Measurements from ENCODE around the gene ZNF506. TPM values are rescaled to one million over a fixed set of nuclear protein-coding genes. Genes with fewer than 3 reads are reported as not detected.

The ZNF506 gene
- polyA plus RNA-seq, 1 of the 3 experiments (the other 2 are of a cell fraction), result 4.1 TPM

DNA sequence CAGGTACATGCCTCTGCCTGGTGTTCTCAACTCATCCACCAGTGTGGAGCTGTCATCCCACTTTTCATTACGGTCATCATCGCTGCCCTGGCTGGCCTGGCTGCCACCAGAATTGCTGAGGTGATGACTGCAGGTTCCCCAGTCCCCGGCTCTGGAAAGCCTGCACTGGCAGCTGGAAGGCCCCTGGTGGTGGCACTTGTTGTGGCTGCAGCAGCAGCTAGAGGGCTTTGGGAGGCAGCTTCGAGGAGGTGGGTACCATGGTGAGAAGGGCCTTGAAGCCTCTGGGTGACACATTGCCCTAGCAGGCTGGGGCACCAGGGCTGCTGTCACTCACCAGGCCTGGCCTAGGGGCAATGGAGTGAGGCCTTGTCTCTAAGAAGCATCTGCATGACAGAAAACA, 63.4 kb downstream of the ZNF506 start (continued):
- no peak for TF ChIP-seq SIN3A (IDR thresholded peaks at IDR 0.05; ENCODE audit: borderline replicate concordance, low read depth, low read length)

DNA sequence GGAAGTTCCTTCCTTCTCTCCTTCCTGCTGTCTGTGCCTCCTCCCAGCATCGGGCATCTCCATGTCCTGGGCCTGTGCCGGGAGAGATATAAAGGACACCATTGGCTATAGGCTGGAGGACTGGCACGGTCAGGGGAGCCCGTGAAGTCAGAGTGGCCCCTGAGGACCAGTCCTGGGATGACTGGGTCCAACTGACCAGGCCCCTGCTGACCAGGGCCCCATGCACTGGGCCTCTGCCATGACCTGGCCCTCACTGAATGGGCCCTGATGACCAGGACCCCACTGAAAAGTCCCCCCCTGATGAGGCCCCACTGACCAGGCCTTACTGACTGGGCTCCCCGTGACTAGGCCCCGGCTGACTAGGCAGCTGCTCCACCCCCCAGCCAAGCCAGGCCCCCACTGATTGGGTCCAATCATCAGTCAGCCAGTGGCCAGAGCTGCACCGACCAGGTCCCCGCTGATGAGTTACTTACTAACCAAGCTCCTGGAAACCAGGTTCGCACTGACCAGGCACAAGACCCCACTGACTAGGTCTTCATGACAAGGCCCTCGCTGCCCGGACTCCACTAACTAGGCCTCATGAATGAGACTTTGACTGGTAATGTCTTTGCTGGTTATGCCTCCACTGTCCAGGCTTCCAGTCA, 68.7 kb downstream of the ZNF506 start:
- Histone ChIP-seq H3K9me3 (no peaks in the 10 kb centered on the region), H3K79me2 (ENCODE audit: insufficient read depth) (no peaks in the 10 kb centered on the region), H4K20me1 (ENCODE audit: insufficient read depth) (no peaks in the 10 kb centered on the region), H3K27me3 (ENCODE audit: insufficient read depth) (no peaks in the 10 kb centered on the region), H3K9me2 (no peaks in the 10 kb centered on the region), H3K36me3 (replicated peaks in 1 of 2; ENCODE audit: control insufficient read depth in 1 of 2, insufficient read depth in 2 of 2, low read length in 1 of 2) (no peaks in the 10 kb centered on the region), H3F3A (replicated peaks; ENCODE audit: insufficient read depth) (no peaks in the 10 kb centered on the region), H3K9ac (no peak overlapping the region), H3K4me1 (ENCODE audit: control insufficient read depth in 1 of 2, insufficient read depth in 2 of 2, low read depth in 1 of 2, low read length in 1 of 2) (no peaks in the 10 kb centered on the region), H3K27ac (ENCODE audit: low read depth in 2 of 2, low read length in 1 of 2) (no peak overlapping the region), H2AFZ (ENCODE audit: low read depth) (no peak overlapping the region), H3K4me2 (no peak overlapping the region), H3K4me3 (ENCODE audit: low read depth in 2 of 2, low read length in 1 of 2) (no peak overlapping the region)
- ChIA-PET POLR2A (no interaction called here), CTCF (no interaction called here)
- DNase-seq, result peak; percentile 18
- TF ChIP-seq, protein P1, sequence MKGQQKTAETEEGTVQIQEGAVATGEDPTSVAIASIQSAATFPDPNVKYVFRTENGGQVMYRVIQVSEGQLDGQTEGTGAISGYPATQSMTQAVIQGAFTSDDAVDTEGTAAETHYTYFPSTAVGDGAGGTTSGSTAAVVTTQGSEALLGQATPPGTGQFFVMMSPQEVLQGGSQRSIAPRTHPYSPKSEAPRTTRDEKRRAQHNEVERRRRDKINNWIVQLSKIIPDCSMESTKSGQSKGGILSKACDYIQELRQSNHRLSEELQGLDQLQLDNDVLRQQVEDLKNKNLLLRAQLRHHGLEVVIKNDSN (IDR thresholded peaks at IDR 0.05; ENCODE audit: borderline replicate concordance, low read depth), result no peak
- TF ChIP-seq SIN3A (IDR thresholded peaks at IDR 0.05; ENCODE audit: borderline replicate concordance, low read depth, low read length), result no peak
- TF ChIP-seq RAD21 (IDR thresholded peaks at IDR 0.05; ENCODE audit: low read length), result no peak
- no peak for TF ChIP-seq GABPA (IDR thresholded peaks at IDR 0.05; ENCODE audit: low read depth)
- TF ChIP-seq EP300 (IDR thresholded peaks at IDR 0.05; ENCODE audit: borderline replicate concordance in 1 of 2, low read depth in 1 of 2, low read length in 1 of 2), result no peak
- TF ChIP-seq, protein P2, sequence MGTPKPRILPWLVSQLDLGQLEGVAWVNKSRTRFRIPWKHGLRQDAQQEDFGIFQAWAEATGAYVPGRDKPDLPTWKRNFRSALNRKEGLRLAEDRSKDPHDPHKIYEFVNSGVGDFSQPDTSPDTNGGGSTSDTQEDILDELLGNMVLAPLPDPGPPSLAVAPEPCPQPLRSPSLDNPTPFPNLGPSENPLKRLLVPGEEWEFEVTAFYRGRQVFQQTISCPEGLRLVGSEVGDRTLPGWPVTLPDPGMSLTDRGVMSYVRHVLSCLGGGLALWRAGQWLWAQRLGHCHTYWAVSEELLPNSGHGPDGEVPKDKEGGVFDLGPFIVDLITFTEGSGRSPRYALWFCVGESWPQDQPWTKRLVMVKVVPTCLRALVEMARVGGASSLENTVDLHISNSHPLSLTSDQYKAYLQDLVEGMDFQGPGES (IDR thresholded peaks at IDR 0.05; ENCODE audit: low read depth, low read length), result no peak
- TF ChIP-seq RCOR1 (IDR thresholded peaks at IDR 0.05; ENCODE audit: low read length), result no peak
- no peak for TF ChIP-seq ELF1 (IDR thresholded peaks at IDR 0.05)
- 72% methylated on average over 6 of the region's 11 CpGs for WGBS (ENCODE audit: low lambda C conversion rate)

DNA sequence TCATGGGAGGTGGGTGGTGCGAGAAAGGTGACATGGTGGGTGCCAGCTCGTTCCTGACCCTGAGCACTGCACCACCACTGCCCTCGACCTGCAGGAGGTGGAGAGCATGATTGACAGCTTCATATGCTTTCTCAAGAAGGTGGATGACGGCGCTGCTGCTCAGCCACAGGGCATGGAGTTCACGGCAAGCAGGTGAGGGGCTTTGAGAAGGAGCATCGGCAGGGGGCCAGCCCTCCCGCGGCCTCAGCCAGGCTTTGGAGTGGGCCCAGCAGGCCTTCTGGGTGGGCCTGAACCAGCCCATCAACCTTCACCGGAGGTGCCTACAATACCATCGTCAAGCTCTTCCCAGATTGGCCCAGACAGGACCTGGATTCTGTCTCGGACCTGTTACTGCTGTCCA, 69.7 kb downstream of the ZNF506 start:
- DNase-seq, result no peak
- H4K20me1 ChIP-seq (ENCODE audit: insufficient read depth), result no peaks in the 10 kb centered on the region
- no peak overlapping the region for H3K27ac ChIP-seq (ENCODE audit: low read depth in 2 of 2, low read length in 1 of 2)
- no peaks in the 10 kb centered on the region for H3K79me2 ChIP-seq (ENCODE audit: insufficient read depth)
- TF ChIP-seq MEF2A (IDR thresholded peaks at IDR 0.05; ENCODE audit: borderline replicate concordance, low read depth), result no peak
- no peak for TF ChIP-seq RXRA (IDR thresholded peaks at IDR 0.05; ENCODE audit: borderline replicate concordance, low read depth)
- no peak for TF ChIP-seq RCOR1 (IDR thresholded peaks at IDR 0.05; ENCODE audit: low read length)
- TF ChIP-seq SMC3 (IDR thresholded peaks at IDR 0.05; ENCODE audit: low read depth, low read length), result no peak
- no peak for TF ChIP-seq EZH2phosphoT487 (IDR thresholded peaks at IDR 0.05; ENCODE audit: borderline replicate concordance, low read depth)
- TF ChIP-seq, protein P2 (IDR thresholded peaks at IDR 0.05; ENCODE audit: low read depth, low read length), result no peak
- 61% methylated on average over 7 of the region's 12 CpGs for WGBS (ENCODE audit: low lambda C conversion rate)
- H3K36me3 ChIP-seq (replicated peaks in 1 of 2; ENCODE audit: control insufficient read depth in 1 of 2, insufficient read depth in 2 of 2, low read length in 1 of 2), result no peaks in the 10 kb centered on the region
- no peaks in the 10 kb centered on the region for H3K4me1 ChIP-seq (ENCODE audit: control insufficient read depth in 1 of 2, insufficient read depth in 2 of 2, low read depth in 1 of 2, low read length in 1 of 2)
- H3K9ac ChIP-seq, result no peak overlapping the region
- ChIA-PET CTCF (no interaction called here), POLR2A (no interaction called here)
- H3K27me3 ChIP-seq (ENCODE audit: insufficient read depth), result no peaks in the 10 kb centered on the region
- no peak overlapping the region for H2AFZ ChIP-seq (ENCODE audit: low read depth)
- H3K4me2 ChIP-seq, result no peak overlapping the region
- H3K4me3 ChIP-seq (ENCODE audit: low read depth in 2 of 2, low read length in 1 of 2), result no peak overlapping the region
- H3K9me3 ChIP-seq, result no peaks in the 10 kb centered on the region
- no peaks in the 10 kb centered on the region for H3K9me2 ChIP-seq
- H3F3A ChIP-seq (replicated peaks; ENCODE audit: insufficient read depth), result no peaks in the 10 kb centered on the region

Data from SK-N-SH (cell line).